HG03442 (cell line): ENCODE data around the gene HECTD1.

Experiments
- ATAC-seq: cut with Tn5 transposase; IDR thresholded peaks from one replicate; pipeline ENCODE4 v1.9.1; 2021; ENCODE audit warnings: mild to moderate bottlenecking, moderate library complexity; ENCODE audit not compliant: unreplicated experiment

Gene HECTD1

GRCh38 chr14:31161274-31161673, 46.3 kb downstream of the HECTD1 start:
- no peak for ATAC-seq

DNA sequence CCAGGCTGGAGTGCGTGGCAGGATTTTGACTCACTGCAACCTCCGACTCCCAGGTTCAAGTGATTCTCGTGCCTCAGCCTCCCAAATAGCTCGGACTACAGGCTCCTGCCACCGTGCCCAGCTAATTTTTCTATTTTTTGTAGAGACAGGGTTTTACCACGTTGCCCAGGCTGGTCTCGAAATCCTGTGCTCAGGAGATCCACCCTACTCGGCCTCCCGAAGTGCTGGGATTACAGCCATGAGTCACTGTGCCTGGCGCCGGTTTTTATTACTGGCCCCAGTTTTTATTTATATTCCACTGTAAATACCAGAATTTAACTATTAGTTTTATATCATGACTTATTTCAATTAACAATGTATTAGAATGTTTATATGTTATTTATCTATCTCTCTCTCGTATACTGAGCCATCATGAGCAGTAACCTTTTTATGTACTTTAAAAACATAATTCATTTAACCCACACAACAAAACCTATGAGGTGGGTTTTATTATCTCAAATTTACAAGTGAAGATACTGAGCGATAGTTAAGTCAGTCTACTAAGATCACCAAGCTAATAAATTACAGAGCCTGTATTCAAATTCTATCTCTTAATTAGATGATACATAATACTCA, 47.8 kb downstream of the HECTD1 start:
- no peak for ATAC-seq

- ATAC-seq = no peak
These were observed 52.6 kb downstream of the HECTD1 start for GRCh38 chr14:31154956-31155355.

DNA sequence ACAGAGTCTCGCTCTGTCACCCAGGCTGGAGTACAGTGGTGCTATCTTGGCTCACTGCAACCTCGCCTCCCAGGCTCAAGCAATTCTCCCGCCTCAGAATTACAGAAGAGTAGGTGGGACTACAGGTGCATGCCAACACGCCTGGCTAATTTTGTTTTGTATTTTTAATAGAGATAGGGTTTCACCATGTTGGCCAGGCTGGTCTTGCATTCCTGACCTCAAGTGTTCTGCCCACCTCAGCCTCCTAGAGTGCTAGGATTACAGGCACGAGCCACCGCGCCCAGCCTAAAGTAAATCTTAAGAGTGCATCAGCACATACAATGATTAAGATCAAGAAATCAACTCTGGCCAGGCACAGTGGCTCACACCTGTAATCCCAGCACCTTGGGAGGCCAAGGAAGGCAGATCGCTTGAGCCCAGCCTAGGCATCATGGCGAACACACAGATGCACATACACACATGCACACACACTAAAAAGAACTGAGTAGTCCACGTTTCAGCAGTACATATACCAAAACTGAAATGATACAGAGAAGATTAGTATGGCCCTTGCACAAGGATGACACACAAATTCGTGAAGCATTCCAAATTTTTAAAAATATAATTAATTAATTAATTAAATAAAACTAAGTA, 65.0 kb downstream of the HECTD1 start:
- no peak for ATAC-seq

DNA sequence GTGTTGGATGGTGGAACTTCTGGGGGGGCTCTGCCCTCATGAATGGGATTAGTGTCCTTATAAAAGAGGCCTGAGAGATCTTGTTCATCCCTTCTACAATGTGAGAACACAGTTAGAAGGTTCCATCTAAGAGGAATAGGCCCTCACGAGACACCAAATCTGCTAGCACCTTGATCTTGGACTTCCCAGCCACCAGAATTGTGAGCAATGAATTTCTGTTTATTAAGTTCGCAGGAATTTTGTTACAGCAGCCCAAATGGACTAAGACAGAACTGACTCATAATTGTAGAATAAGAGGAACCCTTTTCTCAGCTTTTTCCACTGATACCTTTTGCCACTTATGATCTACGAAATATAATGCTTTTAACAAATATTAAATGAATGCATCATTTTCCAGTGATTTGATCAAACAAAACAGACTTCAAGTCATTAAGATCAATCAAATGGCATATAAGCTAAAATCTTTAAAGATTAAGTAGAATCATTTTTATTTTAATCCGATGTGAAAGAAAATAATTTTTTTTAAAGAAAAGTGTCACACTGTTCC, 68.2 kb downstream of the HECTD1 start:
- ATAC-seq = no peak

GRCh38 chr14:31138301-31138700, 69.3 kb downstream of the HECTD1 start:
- no peak for ATAC-seq

DNA sequence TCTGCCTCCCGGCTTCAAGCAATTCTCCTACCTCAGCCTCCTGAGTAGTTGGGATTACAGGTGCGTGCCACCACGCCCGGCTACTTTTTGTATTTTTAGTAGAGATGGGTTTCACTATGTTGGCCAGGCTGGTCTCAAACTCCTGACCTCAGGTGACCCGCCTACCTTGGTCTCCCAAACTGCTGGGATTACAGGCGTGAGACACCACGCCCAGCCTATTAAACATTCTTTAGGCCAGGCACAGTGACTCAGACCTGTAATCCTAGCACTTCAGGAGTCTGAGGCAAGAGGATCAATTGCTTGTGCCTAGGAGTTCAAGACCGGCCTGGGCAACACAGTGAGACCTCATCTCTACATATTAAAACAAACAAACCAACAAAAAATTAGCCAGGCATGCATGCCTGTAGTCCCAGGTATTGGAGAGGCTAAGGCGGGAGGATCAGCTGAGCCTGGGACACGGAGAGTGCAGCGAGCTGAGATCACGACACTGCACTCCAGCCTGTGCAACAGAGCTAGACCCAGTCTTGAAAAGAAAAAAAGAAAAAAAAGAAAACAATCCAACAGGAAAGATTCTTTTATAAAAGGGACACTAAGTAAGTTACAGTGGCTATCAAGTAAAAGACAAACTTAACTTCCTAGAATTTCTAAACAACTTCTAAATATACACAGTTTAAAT, 70.2 kb downstream of the HECTD1 start:
- no peak for ATAC-seq

DNA sequence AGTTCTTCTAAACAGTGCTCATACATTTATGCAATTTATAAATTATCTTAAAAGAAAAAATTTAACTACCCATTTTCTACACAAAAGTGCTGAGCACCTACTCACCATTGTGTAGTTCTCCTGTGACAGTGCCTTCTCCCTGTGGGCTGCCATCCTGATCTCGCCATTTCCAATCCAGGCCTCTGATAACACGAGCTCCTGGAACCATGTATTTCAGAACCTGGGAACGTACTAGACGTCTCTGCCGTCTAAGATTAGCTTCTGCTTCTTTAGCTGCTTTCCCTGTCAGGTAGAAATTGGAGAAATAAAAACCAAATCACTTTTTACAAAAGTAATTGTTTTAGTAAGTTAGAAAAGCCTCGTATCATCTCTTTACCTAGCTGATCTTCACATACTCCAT, 74.5 kb downstream of the HECTD1 start:
- no peak for ATAC-seq

DNA sequence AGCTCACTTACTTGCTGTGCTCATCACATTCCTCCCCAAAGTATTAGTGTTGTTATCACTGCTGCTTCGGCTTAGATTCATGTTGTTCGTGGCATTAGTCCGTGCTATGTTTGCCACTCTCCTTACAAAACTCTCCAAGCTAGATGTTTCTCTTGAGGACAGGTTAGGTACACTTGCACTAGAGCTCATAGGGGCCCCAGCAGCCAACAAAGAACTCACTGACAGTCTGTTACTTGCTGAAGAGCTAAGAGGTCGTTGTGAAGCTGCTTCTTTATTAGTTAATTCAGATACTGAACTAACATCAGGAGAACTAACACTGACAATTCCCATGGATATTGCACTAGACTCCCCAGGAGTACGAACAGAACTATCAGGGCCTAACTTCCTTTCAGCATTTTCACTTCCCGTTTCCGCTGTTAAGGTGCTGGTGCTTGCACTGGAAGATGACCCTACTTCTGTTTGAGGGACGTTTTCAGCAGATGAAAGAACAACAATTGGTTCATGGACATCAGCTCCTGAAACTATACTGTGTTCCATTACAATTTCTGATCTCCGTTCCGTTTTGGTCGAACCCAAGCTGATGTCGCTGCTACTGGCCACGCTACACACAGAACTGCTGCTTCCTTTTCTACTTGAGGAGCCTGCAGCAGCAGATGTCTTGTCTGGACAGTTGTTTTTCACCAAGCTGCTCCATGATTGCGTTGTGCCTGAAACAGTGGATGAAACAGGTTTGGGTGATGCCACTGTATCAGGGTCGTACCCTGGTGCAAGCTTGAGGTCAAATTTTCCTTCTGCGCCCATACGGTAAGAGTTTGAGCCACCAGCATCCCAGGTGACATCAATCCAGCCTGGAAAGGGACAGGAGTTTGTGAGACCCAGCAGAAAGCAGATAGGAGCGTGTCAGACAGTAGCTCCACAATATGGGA, 78.7 kb downstream of the HECTD1 start:
- no peak for ATAC-seq

DNA sequence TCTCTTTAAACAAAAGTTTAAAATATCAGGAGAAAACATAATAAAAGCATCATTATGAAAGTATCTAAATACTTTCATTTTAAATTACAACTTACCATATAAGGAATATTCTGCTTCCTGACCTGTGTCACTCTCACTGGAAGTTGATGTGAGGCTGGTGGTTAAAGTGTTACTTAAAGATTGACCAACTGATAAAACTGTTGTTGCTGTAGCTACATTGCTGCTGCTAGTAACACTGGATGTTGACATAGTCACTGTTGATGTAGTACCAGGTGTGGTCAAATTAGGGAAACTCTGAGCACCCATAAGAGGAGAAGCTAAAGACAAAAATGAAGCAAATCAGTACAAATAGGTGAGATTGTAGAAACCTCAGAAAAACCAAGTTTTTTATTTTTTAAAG, 79.9 kb downstream of the HECTD1 start:
- ATAC-seq = peak; percentile 83

- ATAC-seq = no peak
These were observed 80.9 kb downstream of the HECTD1 start for GRCh38 chr14:31126680-31127079.

DNA sequence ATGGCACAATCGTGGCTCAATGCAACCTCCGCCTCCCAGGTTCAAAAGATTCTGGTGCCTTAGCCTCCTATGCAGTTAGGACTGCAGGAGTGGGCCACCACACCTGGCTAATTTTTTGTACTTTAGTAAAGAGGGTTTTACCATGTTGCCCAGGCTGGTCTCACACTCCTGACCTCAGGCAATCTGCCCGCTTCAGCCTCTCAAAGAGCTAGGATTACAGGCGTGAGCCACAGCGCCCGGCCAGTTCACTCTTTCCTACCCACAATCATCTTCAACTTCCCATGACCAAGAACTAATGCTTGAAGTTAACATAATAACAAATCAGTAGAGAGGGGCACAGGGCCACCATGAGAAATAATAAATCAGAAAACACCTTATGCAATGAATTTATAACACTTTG, 82.4 kb downstream of the HECTD1 start:
- no peak for ATAC-seq

DNA sequence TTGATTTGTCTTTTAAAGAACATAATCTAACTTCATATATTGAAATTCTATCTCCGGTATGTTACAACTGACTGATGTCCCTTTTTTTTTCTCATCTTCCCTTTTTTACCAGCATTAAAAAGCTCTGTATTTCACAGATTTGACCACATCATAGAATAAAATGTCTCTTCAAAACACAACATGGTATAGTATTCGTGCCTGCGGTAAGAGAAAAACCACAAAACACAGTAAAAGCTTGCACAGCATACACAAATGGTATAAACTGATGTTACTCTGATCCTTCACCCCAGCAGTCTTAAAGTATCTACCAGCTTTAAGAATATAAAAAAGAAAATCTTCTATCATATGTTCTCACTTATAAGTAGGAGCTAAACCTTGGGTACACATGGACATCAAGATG, 83.4 kb downstream of the HECTD1 start:
- no peak for ATAC-seq

- no peak for ATAC-seq
These were observed 84.7 kb downstream of the HECTD1 start for GRCh38 chr14:31122921-31123320.

DNA sequence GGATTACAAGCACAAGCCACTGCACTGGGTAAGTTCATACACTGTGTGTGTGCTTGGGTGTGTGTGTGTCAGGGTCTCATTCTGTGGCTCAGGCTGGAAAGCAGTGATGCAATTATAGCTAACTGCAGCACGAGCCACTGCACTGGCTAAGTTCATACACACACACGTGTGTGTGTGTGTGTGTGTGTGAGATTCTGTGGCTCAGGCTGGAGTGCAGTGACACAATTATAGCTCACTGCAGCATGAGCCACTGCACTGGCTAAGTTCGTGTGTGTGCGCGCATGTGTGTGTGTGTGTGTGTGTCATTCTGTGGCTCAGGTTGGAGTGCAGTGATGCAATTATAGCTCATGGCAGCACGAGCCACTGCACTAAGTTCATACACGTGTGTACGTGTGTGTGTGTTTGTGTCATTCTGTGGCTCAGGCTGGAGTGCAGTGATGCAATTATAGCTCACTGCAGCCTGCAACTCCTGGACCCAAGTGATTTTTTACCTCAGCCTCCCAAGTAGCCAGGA, 85.4 kb downstream of the HECTD1 start:
- no peak for ATAC-seq

- no peak for ATAC-seq
These were observed 88.7 kb downstream of the HECTD1 start for GRCh38 chr14:31118892-31119291.

DNA sequence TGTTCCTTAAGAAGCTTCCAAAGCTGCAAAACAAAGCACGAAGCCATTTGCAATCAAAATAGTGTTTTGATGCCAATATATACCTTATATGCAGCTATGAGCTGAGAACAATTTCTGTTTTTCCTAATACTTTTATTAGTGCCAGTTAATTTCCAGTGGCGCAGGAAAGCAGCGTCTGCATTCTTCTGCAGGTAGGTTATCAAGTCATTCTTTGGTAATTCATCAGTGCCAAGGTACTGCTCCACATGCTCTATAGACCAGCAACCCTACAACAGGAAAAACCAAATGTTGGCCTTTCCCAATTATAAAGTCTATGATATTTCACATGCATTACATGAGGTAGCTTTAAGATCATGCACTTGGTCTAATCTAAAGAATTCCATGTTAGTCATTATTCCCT, 93.8 kb downstream of the HECTD1 start:
- no peak for ATAC-seq

GRCh38 chr14:31110872-31111271, 96.7 kb downstream of the HECTD1 start:
- ATAC-seq = no peak

- ATAC-seq = no peak
These were observed 98.3 kb downstream of the HECTD1 start for GRCh38 chr14:31109257-31109656.

GRCh38 chr14:31106768-31107167, 100.8 kb downstream of the HECTD1 start:
- ATAC-seq = no peak

- ATAC-seq = no peak
These were observed 110.5 kb downstream of the HECTD1 start for GRCh38 chr14:31097081-31097480.
